Measurements from ENCODE around the gene HAUS5.

The HAUS5 gene
- total RNA-seq: 22.1 to 34.6 (median 27.2) reads per million in 9 experiments

- Mint-ChIP-seq H3K27me3 (no peaks in the 10 kb centered on the region), H3K27ac (peak within 1 kb of the TSS; percentile 94 to 95), H3K9me3 (peaks cover 0 to 6% of the 10 kb centered on the region in 2 donors), H3K4me1 (ENCODE audit: low read depth in 2 of 2) (peaks cover 0 to 21% of the 10 kb centered on the region in 2 donors), H3K4me3 (peak within 1 kb of the TSS; percentile 82 to 87), H3K36me3 (ENCODE audit: insufficient read depth) (peaks cover 37% of the 10 kb centered on the region)
- DNase-seq (peak; percentile 94 to 98 (median 97)), ATAC-seq (replicated peaks) (peak; percentile 94)
Measured at GRCh38 chr19:35612559-35613321, at the start of gene HAUS5. HAUS5 (plus strand) TSS chr19:35612735; CDS start chr19:35612795, 60 bp downstream.

GRCh38 chr19:35562776-35563175, 49.8 kb upstream of the HAUS5 start:
- Mint-ChIP-seq H3K36me3 (ENCODE audit: insufficient read depth) (no peaks in the 10 kb centered on the region), H3K9me3 (no peaks in the 10 kb centered on the region), H3K27ac (no peak overlapping the region), H3K4me3 (no peak overlapping the region), H3K27me3 (peaks cover 44 to 87% of the 10 kb centered on the region in 2 donors), H3K4me1 (ENCODE audit: low read depth in 2 of 2) (peaks cover 1 to 4% of the 10 kb centered on the region in 2 donors)
- DNase-seq (no peak), ATAC-seq (replicated peaks) (no peak)

- Mint-ChIP-seq H3K4me3 (no peak within 1 kb of the TSS), H3K27me3 (peaks cover 44 to 88% of the 10 kb centered on the region in 2 donors), H3K27ac (no peak within 1 kb of the TSS), H3K4me1 (ENCODE audit: low read depth in 2 of 2) (peaks cover 0 to 4% of the 10 kb centered on the region in 2 donors), H3K9me3 (no peaks in the 10 kb centered on the region), H3K36me3 (ENCODE audit: insufficient read depth) (no peaks in the 10 kb centered on the region)
- DNase-seq: no peak
- ATAC-seq (replicated peaks): no peak
Measured at GRCh38 chr19:35563207-35563829, 49.2 kb upstream of the HAUS5 start, which contains the start of gene ATP4A. ATP4A (minus strand) TSS chr19:35563658; CDS start chr19:35563629, 29 bp downstream.

GRCh38 chr19:35565016-35565856, 47.3 kb upstream of the HAUS5 start:
- Mint-ChIP-seq H3K4me1 (ENCODE audit: low read depth in 2 of 2) (no peaks in the 10 kb centered on the region), H3K27ac (no peak overlapping the region), H3K4me3 (no peak overlapping the region), H3K27me3 (peaks cover 44 to 87% of the 10 kb centered on the region in 2 donors), H3K9me3 (no peaks in the 10 kb centered on the region), H3K36me3 (ENCODE audit: insufficient read depth) (no peaks in the 10 kb centered on the region)
- ATAC-seq (replicated peaks) (no peak), DNase-seq (no peak)

- Mint-ChIP-seq H3K4me3 (no peak overlapping the region), H3K4me1 (ENCODE audit: low read depth in 2 of 2) (no peaks in the 10 kb centered on the region), H3K9me3 (no peaks in the 10 kb centered on the region), H3K36me3 (ENCODE audit: insufficient read depth) (no peaks in the 10 kb centered on the region), H3K27me3 (peaks cover 41 to 87% of the 10 kb centered on the region in 2 donors), H3K27ac (no peak overlapping the region)
- ATAC-seq (replicated peaks): no peak
- DNase-seq: no peak
Measured at GRCh38 chr19:35566738-35567137, 45.8 kb upstream of the HAUS5 start.

GRCh38 chr19:35569281-35569781, 43.2 kb upstream of the HAUS5 start:
- ATAC-seq (replicated peaks) (no peak), DNase-seq (no peak)
- Mint-ChIP-seq H3K4me3 (no peak overlapping the region), H3K27me3 (peaks cover 23 to 71% of the 10 kb centered on the region in 2 donors), H3K4me1 (ENCODE audit: low read depth in 2 of 2) (no peaks in the 10 kb centered on the region), H3K9me3 (no peaks in the 10 kb centered on the region), H3K27ac (no peak overlapping the region), H3K36me3 (ENCODE audit: insufficient read depth) (no peaks in the 10 kb centered on the region)

- peaks cover 25 to 66% of the 10 kb centered on the region in 2 donors for H3K27me3 Mint-ChIP-seq
- ATAC-seq (replicated peaks): no peak
- no peaks in the 10 kb centered on the region for H3K36me3 Mint-ChIP-seq (ENCODE audit: insufficient read depth)
- no peaks in the 10 kb centered on the region for H3K4me1 Mint-ChIP-seq (ENCODE audit: low read depth in 2 of 2)
- no peak overlapping the region for H3K27ac Mint-ChIP-seq
- no peak for DNase-seq
- H3K9me3 Mint-ChIP-seq: peaks cover 4 to 10% of the 10 kb centered on the region in 2 donors
- H3K4me3 Mint-ChIP-seq: no peak overlapping the region
Measured at GRCh38 chr19:35571406-35571965, 41.0 kb upstream of the HAUS5 start.

- H3K36me3 Mint-ChIP-seq (ENCODE audit: insufficient read depth): peaks cover 3% of the 10 kb centered on the region
- H3K4me1 Mint-ChIP-seq (ENCODE audit: low read depth in 2 of 2): no peaks in the 10 kb centered on the region
- ATAC-seq (replicated peaks) (no peak), DNase-seq (no peak)
- no peak overlapping the region for H3K4me3 Mint-ChIP-seq
- peaks cover 15 to 49% of the 10 kb centered on the region in 2 donors for H3K27me3 Mint-ChIP-seq
- H3K27ac Mint-ChIP-seq: no peak overlapping the region
- H3K9me3 Mint-ChIP-seq: peaks cover 12 to 17% of the 10 kb centered on the region in 2 donors
Measured at GRCh38 chr19:35577918-35578317, 34.6 kb upstream of the HAUS5 start.

GRCh38 chr19:35578707-35579106, 33.8 kb upstream of the HAUS5 start:
- peaks cover 3% of the 10 kb centered on the region for H3K36me3 Mint-ChIP-seq (ENCODE audit: insufficient read depth)
- peaks cover 12 to 17% of the 10 kb centered on the region in 2 donors for H3K9me3 Mint-ChIP-seq
- H3K4me3 Mint-ChIP-seq: no peak overlapping the region
- peaks cover 22 to 56% of the 10 kb centered on the region in 2 donors for H3K27me3 Mint-ChIP-seq
- no peak overlapping the region for H3K27ac Mint-ChIP-seq
- DNase-seq: no peak
- no peaks in the 10 kb centered on the region for H3K4me1 Mint-ChIP-seq (ENCODE audit: low read depth in 2 of 2)
- no peak for ATAC-seq (replicated peaks)

GRCh38 chr19:35582760-35583159, 29.8 kb upstream of the HAUS5 start:
- ATAC-seq (replicated peaks) (no peak), DNase-seq (no peak)
- Mint-ChIP-seq H3K27ac (no peak overlapping the region), H3K27me3 (peaks cover 28 to 65% of the 10 kb centered on the region in 2 donors), H3K9me3 (no peaks in the 10 kb centered on the region), H3K4me3 (no peak overlapping the region), H3K4me1 (ENCODE audit: low read depth in 2 of 2) (no peaks in the 10 kb centered on the region), H3K36me3 (ENCODE audit: insufficient read depth) (peaks cover 3% of the 10 kb centered on the region)

GRCh38 chr19:35585848-35586247, 26.7 kb upstream of the HAUS5 start, which contains the start of gene PMIS2:
PMIS2 (plus strand) TSS chr19:35586173; CDS start chr19:35586260, 87 bp downstream.
- H3K36me3 Mint-ChIP-seq (ENCODE audit: insufficient read depth): peaks cover 3% of the 10 kb centered on the region
- no peak within 1 kb of the TSS for H3K4me3 Mint-ChIP-seq
- H3K27ac Mint-ChIP-seq: peak within 1 kb of the TSS in 1 of 2 donors; percentile 5
- no peaks in the 10 kb centered on the region for H3K4me1 Mint-ChIP-seq (ENCODE audit: low read depth in 2 of 2)
- ATAC-seq (replicated peaks) (no peak), DNase-seq (no peak)
- H3K27me3 Mint-ChIP-seq: peaks cover 22 to 59% of the 10 kb centered on the region in 2 donors
- no peaks in the 10 kb centered on the region for H3K9me3 Mint-ChIP-seq

- no peak for DNase-seq
- no peak for ATAC-seq (replicated peaks)
- no peaks in the 10 kb centered on the region for H3K4me1 Mint-ChIP-seq (ENCODE audit: low read depth in 2 of 2)
- H3K27me3 Mint-ChIP-seq: peaks cover 22 to 59% of the 10 kb centered on the region in 2 donors
- H3K27ac Mint-ChIP-seq: no peak overlapping the region
- H3K36me3 Mint-ChIP-seq (ENCODE audit: insufficient read depth): peaks cover 5% of the 10 kb centered on the region
- no peaks in the 10 kb centered on the region for H3K9me3 Mint-ChIP-seq
- no peak overlapping the region for H3K4me3 Mint-ChIP-seq
Measured at GRCh38 chr19:35587321-35587720, 25.2 kb upstream of the HAUS5 start.

- no peak overlapping the region for H3K4me3 Mint-ChIP-seq
Measured at GRCh38 chr19:35590875-35591274, 21.7 kb upstream of the HAUS5 start.

More at GRCh38 chr19:35590875-35591274, 21.7 kb upstream of the HAUS5 start:
- peaks cover 14 to 33% of the 10 kb centered on the region in 2 donors for H3K27me3 Mint-ChIP-seq
- no peaks in the 10 kb centered on the region for H3K4me1 Mint-ChIP-seq (ENCODE audit: low read depth in 2 of 2)
- H3K36me3 Mint-ChIP-seq (ENCODE audit: insufficient read depth): peaks cover 9% of the 10 kb centered on the region
- H3K27ac Mint-ChIP-seq: no peak overlapping the region
- DNase-seq: no peak
- ATAC-seq (replicated peaks): no peak
- H3K9me3 Mint-ChIP-seq: no peaks in the 10 kb centered on the region
